Breast epithelium (tissue), 4 donors: ENCODE measurements around the gene TBRG4. TPM values are rescaled to one million over a fixed set of nuclear protein-coding genes. Genes with fewer than 3 reads are reported as not detected.

Source experiments
- DNase-seq, 2 donors: peaks; one replicate each; pipeline ENCODE4 v3.0.0-alpha.2; 2019; ENCODE audit warnings: low spot score in 2 of 2
- H3K27ac ChIP-seq, 2 donors: fragments of 200-600 bp; sonication (generic) in 1 of 2; one replicate each; pipeline ENCODE4 v1.5.1; 2016 to 2019; ENCODE audit warnings: mild to moderate bottlenecking in 1 of 2
- H3K27me3 ChIP-seq, 2 donors: fragments of 200-600 bp; sonication (generic) in 1 of 2; one replicate each; pipeline versions ENCODE4 v1.5.1 to v1.6.0; 2017 to 2019; ENCODE audit warnings: control low read depth in 1 of 2, mild to moderate bottlenecking in 1 of 2
- H3K36me3 ChIP-seq: fragments of 200-600 bp; one replicate; pipeline ENCODE4 v1.5.1; 2019
- H3K4me1 ChIP-seq, 2 donors: fragments of 200-600 bp; sonication (generic); one replicate each; pipeline ENCODE4 v1.5.1; 2016 to 2019; ENCODE audit warnings: control low read depth in 1 of 2
- H3K4me3 ChIP-seq, 3 donors: fragments of 200-600 bp; sonication (generic); 1 replicate in 2 of 3; 2 replicates in 1 of 3; pipeline ENCODE4 v1.5.1; 2016 to 2019; ENCODE audit warnings: mild to moderate bottlenecking in 3 of 3, moderate library complexity in 2 of 3
- H3K9me3 ChIP-seq, 2 donors: fragments of 200-600 bp; sonication (generic) in 1 of 2; one replicate each; pipeline ENCODE4 v1.5.1; 2016 to 2019; ENCODE audit warnings: control low read depth in 1 of 2
- POLR2A ChIP-seq: fragments of 450-650 bp; IDR thresholded peaks from one replicate; pipeline ENCODE4 v1.6.1; 2016; ENCODE audit warnings: antibody characterized with exemption, mild to moderate bottlenecking, moderate library complexity
- POLR2AphosphoS5 ChIP-seq, 3 donors: sonication (generic); formaldehyde crosslinking; IDR thresholded peaks; one replicate each; pipeline ENCODE4 v1.6.1; 2017; ENCODE audit warnings: antibody characterized with exemption in 3 of 3
- intact Hi-C: fragments of 100-400 bp; cut with DNase I; formaldehyde crosslinking; loops from one replicate; pipeline ENCODE4 v1.15.1; 2023; ENCODE audit warnings: low total_unique reads
- total RNA-seq, 3 donors: library from RNA; depleted of rRNA; stranded (reverse); fragments of >200 nt; gene quantifications; one replicate each; pipeline ENCODE4 v1.1.0, GENCODE V29; 2016
- TF ChIP-seq, protein P1 (sequence below), 3 donors: fragments of 450-650 bp; IDR thresholded peaks; one replicate each; pipeline ENCODE4 v1.5.1; 2016 to 2017; ENCODE audit warnings: antibody characterized with exemption in 3 of 3, mild to moderate bottlenecking in 3 of 3, moderate library complexity in 3 of 3

Gene TBRG4
- total RNA-seq, 3 donors from 2014 or later = 37.9 to 63.8 (median 62.3) TPM

DNA sequence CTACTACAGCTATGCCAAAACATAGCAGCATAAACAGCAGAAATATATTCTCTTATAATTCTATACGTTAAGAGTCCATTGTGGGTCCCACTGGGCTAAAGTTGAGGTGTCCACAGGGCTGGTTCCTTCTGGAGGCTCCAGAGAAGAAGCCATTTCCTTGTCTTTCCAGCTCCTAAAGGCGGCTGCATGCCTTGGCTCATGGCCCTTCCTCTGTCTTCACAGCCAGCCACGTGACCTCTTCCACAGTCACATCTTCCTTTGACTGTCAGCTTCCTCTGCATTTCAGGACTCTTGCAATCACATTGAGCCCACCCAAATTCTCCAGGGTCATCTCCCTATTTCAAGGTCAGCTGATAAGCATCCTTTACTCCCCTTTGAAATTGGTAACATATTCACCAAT lies 40.0 kb downstream of the TBRG4 start:
- H3K27me3 ChIP-seq = no peaks in the 10 kb centered on the region
- H3K27ac ChIP-seq = no peak overlapping the region
- intact Hi-C loops = no loop called here
- no peaks in the 10 kb centered on the region for H3K9me3 ChIP-seq
- TF ChIP-seq, protein P1, sequence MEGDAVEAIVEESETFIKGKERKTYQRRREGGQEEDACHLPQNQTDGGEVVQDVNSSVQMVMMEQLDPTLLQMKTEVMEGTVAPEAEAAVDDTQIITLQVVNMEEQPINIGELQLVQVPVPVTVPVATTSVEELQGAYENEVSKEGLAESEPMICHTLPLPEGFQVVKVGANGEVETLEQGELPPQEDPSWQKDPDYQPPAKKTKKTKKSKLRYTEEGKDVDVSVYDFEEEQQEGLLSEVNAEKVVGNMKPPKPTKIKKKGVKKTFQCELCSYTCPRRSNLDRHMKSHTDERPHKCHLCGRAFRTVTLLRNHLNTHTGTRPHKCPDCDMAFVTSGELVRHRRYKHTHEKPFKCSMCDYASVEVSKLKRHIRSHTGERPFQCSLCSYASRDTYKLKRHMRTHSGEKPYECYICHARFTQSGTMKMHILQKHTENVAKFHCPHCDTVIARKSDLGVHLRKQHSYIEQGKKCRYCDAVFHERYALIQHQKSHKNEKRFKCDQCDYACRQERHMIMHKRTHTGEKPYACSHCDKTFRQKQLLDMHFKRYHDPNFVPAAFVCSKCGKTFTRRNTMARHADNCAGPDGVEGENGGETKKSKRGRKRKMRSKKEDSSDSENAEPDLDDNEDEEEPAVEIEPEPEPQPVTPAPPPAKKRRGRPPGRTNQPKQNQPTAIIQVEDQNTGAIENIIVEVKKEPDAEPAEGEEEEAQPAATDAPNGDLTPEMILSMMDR (IDR thresholded peaks at IDR 0.05) = no peak
- TF ChIP-seq POLR2A (no peak), POLR2AphosphoS5 (IDR thresholded peaks at IDR 0.05) (no peak)
- H3K4me1 ChIP-seq = peaks cover 0 to 9% of the 10 kb centered on the region in 2 donors
- no peak overlapping the region for H3K4me3 ChIP-seq
- no peak for DNase-seq
- H3K36me3 ChIP-seq = no peaks in the 10 kb centered on the region

DNA sequence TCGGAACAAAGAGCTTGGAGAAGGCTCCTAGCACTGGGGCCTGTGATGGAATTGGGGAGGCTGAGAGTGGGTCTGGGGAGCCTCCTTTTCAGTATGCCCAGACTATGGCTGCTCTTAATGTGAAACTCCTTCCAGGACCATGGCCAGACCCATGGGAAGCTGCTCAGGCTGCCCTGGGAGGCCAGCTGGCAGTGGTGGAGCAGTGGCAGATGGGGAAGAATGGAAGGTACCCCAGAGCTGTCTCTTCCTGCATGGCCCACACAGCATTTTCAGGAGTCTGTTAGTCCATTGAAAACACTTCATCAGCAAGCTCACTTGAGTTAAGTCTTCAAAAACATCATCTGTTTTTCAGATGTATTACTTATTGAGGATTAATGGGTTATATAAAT lies 41.2 kb downstream of the TBRG4 start:
- no peak overlapping the region for H3K27ac ChIP-seq
- no peaks in the 10 kb centered on the region for H3K9me3 ChIP-seq
- no peak overlapping the region for H3K4me3 ChIP-seq
- H3K27me3 ChIP-seq = no peaks in the 10 kb centered on the region
- H3K4me1 ChIP-seq = peaks cover 0 to 9% of the 10 kb centered on the region in 2 donors
- H3K36me3 ChIP-seq = no peaks in the 10 kb centered on the region
- TF ChIP-seq POLR2AphosphoS5 (IDR thresholded peaks at IDR 0.05) (no peak), POLR2A (no peak)
- TF ChIP-seq, protein P1 (IDR thresholded peaks at IDR 0.05) = no peak
- intact Hi-C loops = no loop called here
- DNase-seq = no peak

DNA sequence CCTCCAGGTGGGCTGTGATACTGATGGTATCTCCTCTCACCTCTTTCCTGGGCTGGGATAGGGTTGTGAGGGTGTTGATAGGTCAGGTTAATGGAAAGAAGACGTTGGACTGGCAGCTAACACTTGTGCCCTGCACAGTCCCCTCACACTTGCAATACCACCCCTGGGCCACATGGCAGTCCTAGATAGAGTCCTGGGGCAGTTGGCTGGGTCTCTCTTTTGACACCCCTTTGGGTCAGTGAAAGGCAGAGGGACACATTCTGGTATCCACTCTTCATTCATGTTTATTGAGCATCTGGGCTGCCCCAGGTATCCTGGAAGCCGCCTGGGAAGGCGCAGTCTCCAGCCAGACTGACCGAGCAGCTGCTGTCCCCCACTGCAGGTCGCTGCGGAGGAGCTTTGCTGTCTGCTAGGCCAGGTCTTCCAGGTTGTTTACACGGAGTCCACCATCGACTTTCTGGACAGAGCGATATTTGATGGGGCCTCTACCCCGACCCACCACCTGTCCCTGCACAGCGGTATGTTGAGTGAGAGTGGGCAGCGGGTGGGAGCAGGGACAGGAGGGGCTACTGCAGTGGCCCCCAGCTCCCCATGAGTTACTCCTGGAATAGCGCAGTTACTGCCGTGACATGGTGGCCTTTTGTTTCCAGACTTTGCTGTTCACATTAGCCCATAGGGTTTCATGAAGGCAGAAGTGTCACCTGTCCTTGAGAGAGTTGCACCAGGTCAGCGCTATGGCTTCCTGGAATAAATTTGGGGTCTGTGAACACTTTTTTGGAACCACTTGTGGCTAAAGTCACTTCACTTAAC lies 41.8 kb downstream of the TBRG4 start:
- H3K27me3 ChIP-seq = no peaks in the 10 kb centered on the region
- H3K4me1 ChIP-seq = peaks cover 0 to 9% of the 10 kb centered on the region in 2 donors
- H3K4me3 ChIP-seq = no peak overlapping the region
- H3K9me3 ChIP-seq = no peaks in the 10 kb centered on the region
- TF ChIP-seq POLR2A (no peak), POLR2AphosphoS5 (IDR thresholded peaks at IDR 0.05) (no peak)
- TF ChIP-seq, protein P1 (IDR thresholded peaks at IDR 0.05) = no peak
- H3K27ac ChIP-seq = no peak overlapping the region
- no peaks in the 10 kb centered on the region for H3K36me3 ChIP-seq
- peak in 1 of 2 donors; percentile 17 for DNase-seq
- intact Hi-C loops = no loop called here

DNA sequence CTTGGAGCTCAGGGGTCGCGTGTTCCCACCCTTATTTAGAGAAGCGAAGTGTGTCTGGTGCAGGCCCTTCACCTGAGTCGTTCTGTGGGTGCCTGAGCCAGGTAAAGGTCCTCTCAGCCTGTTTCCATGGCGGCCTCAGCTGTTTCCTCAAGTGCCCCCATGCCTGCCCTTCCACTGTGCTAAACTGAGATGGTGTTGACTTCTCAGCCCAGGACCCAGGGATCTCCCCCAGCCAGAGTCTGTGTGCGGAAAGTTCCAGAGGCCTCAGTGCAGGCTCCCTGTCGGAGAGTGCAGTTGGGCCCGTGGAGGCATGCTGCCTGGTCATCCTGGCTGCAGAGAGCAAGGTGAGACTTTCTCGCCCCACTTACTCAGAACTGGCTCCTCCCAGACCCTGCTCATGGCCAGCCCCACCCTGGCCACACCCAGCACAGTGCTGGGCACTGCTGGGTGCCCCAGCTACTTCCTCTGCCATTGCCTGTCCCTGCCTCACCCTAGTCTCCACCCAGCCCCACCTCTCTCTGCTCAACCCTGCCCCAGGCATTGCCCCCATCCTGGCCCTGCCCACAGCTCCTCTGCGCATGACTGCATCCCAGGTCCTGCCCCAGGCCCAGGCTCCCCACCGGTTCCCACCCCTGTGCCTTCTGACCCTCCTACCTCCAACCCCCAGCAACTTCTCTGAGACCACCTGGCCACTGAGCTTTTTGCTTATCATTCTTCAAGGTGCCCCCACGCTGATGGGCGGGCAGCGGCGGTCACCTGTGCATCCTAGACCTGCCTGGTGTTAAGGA lies 43.1 kb downstream of the TBRG4 start:
- H3K27ac ChIP-seq = no peak overlapping the region
- H3K27me3 ChIP-seq = no peaks in the 10 kb centered on the region
- H3K36me3 ChIP-seq = no peaks in the 10 kb centered on the region
- H3K4me3 ChIP-seq = no peak overlapping the region
- H3K9me3 ChIP-seq = no peaks in the 10 kb centered on the region
- H3K4me1 ChIP-seq = peaks cover 0 to 3% of the 10 kb centered on the region in 2 donors
- intact Hi-C loops = no loop called here
- TF ChIP-seq POLR2AphosphoS5 (IDR thresholded peaks at IDR 0.05) (no peak), POLR2A (no peak)
- TF ChIP-seq, protein P1 (IDR thresholded peaks at IDR 0.05) = no peak
- peak in 1 of 2 donors; percentile 40 for DNase-seq

DNA sequence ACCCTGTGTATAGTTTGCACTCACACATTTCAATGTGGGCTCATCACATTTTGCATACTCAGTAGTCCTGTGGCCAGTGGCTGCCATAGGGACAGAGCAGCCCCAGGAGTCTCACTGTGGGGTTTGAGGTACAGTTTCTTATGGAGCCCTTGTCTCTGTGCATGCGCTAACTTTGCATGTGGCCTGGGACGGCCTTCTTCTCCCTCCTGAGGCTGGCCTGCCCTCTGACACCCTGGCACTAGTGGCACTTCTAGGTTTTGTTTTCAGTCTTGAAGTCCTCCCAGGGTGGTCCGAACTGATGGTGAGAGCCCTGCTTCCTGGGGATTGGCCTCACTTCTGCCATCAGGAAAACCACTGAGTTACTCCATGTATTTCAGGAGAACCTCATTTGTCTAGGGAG lies 43.9 kb downstream of the TBRG4 start:
- peak in 1 of 2 donors; percentile 5 for DNase-seq
- Histone ChIP-seq H3K9me3 (no peaks in the 10 kb centered on the region), H3K4me3 (no peak overlapping the region), H3K27ac (no peak overlapping the region), H3K27me3 (no peaks in the 10 kb centered on the region), H3K4me1 (no peaks in the 10 kb centered on the region), H3K36me3 (no peaks in the 10 kb centered on the region)
- intact Hi-C loops = no loop called here
- TF ChIP-seq POLR2AphosphoS5 (IDR thresholded peaks at IDR 0.05) (no peak), POLR2A (no peak)
- TF ChIP-seq, protein P1 (IDR thresholded peaks at IDR 0.05) = no peak
